Upper lobe of right lung (tissue), 1 donor: Measurements from ENCODE around the gene MAPK8IP2. TPM values are rescaled to one million over a fixed set of nuclear protein-coding genes. Genes with fewer than 3 reads are reported as not detected.
"Not testable (repeated sequence)": the region's sequence is repeated elsewhere in the genome, so short reads cannot be mapped to it uniquely, and the experiment has no call there.

ENCODE experiments used
- ATAC-seq: fragments of 200-7000 bp; cut with Tn5 transposase; one replicate; pipeline ENCODE4 v1.9.1; 2020; ENCODE audit warnings: mild to moderate bottlenecking, moderate library complexity
- DNase-seq: peaks from one replicate; pipeline ENCODE4 v3.0.0-alpha.2; 2020
- H3K27ac ChIP-seq: fragments of 200-600 bp; one replicate; pipeline ENCODE4 v1.8.0; 2022
- H3K27me3 ChIP-seq: fragments of 200-600 bp; one replicate; pipeline ENCODE4 v1.8.0; 2022; ENCODE audit warnings: mild to moderate bottlenecking
- H3K36me3 ChIP-seq: fragments of 200-600 bp; one replicate; pipeline ENCODE4 v1.8.0; 2022
- H3K4me1 ChIP-seq: fragments of 200-600 bp; one replicate; pipeline ENCODE4 v1.8.0; 2022
- H3K4me3 ChIP-seq: fragments of 200-600 bp; one replicate; pipeline ENCODE4 v1.8.0; 2022; ENCODE audit warnings: mild to moderate bottlenecking
- H3K9me3 ChIP-seq: fragments of 200-600 bp; one replicate; pipeline ENCODE4 v1.8.0; 2022
- CTCF ChIP-seq: fragments of 200-600 bp; IDR thresholded peaks from one replicate; pipeline ENCODE4 v1.8.0; 2022; ENCODE audit warnings: antibody characterized with exemption
- intact Hi-C: fragments of 100-400 bp; cut with DNase I; formaldehyde crosslinking; loops from one replicate; pipeline ENCODE4 v1.11.0; 2022
- total RNA-seq: library from RNA; stranded (reverse); fragmentation: NEBNext Ultra II Directional; extraction: Animal tissue kit (Norgen Biotek cat#: 25700); gene quantifications from one replicate; pipeline ENCODE4 v1.2.1, GENCODE V29; 2021
- donor health status: DM: no; HTN: yes; CAD: no; lungs with severe emphysema.

MAPK8IP2 gene
- total RNA-seq, 1 donor from 2014 or later = 2.6 TPM

GRCh38 chr22:50653256-50653655, 52.7 kb downstream of the MAPK8IP2 start:
- no peaks in the 10 kb centered on the region for H3K9me3 ChIP-seq
- peaks cover 5% of the 10 kb centered on the region for H3K4me1 ChIP-seq
- DNase-seq = no peak
- H3K36me3 ChIP-seq = no peaks in the 10 kb centered on the region
- H3K27ac ChIP-seq = no peak overlapping the region
- no peaks in the 10 kb centered on the region for H3K27me3 ChIP-seq
- TF ChIP-seq CTCF = no peak
- intact Hi-C loops = no loop called here
- no peak overlapping the region for H3K4me3 ChIP-seq
- ATAC-seq = no peak

GRCh38 chr22:50654664-50655063, 54.1 kb downstream of the MAPK8IP2 start:
- ATAC-seq, H3K9me3 ChIP-seq, H3K4me1 ChIP-seq, H3K27me3 ChIP-seq, H3K4me3 ChIP-seq, H3K36me3 ChIP-seq, DNase-seq, H3K27ac ChIP-seq, intact Hi-C loops: not testable (repeated sequence)

- DNase-seq = peak; percentile 60
- H3K36me3 ChIP-seq = no peaks in the 10 kb centered on the region
- H3K9me3 ChIP-seq = no peaks in the 10 kb centered on the region
- intact Hi-C loops = no loop called here
- TF ChIP-seq CTCF = no peak
- no peaks in the 10 kb centered on the region for H3K27me3 ChIP-seq
- H3K27ac ChIP-seq = peak overlapping the region; percentile 58
- peak; percentile 86 for ATAC-seq
- H3K4me1 ChIP-seq = peaks cover 5% of the 10 kb centered on the region
- no peak overlapping the region for H3K4me3 ChIP-seq
Observed at GRCh38 chr22:50656122-50657070, 55.8 kb downstream of the MAPK8IP2 start.

GRCh38 chr22:50657925-50658324, 57.3 kb downstream of the MAPK8IP2 start:
- intact Hi-C loops = no loop called here
- Histone ChIP-seq H3K36me3 (no peaks in the 10 kb centered on the region), H3K4me3 (no peak overlapping the region), H3K27me3 (no peaks in the 10 kb centered on the region), H3K4me1 (peaks cover 5% of the 10 kb centered on the region), H3K9me3 (no peaks in the 10 kb centered on the region), H3K27ac (no peak overlapping the region)
- TF ChIP-seq CTCF = no peak
- ATAC-seq (peak; percentile 58), DNase-seq (no peak)

GRCh38 chr22:50659711-50660110, 59.1 kb downstream of the MAPK8IP2 start:
- H3K4me1 ChIP-seq, H3K36me3 ChIP-seq, ATAC-seq, H3K27me3 ChIP-seq, intact Hi-C loops, H3K4me3 ChIP-seq, DNase-seq, H3K9me3 ChIP-seq, H3K27ac ChIP-seq: not testable (repeated sequence)

- DNase-seq (no peak), ATAC-seq (no peak)
- no peak for TF ChIP-seq CTCF
- intact Hi-C loops = no loop called here
- Histone ChIP-seq H3K27ac (no peak overlapping the region), H3K9me3 (no peaks in the 10 kb centered on the region), H3K27me3 (no peaks in the 10 kb centered on the region), H3K4me3 (no peak overlapping the region), H3K4me1 (peaks cover 5% of the 10 kb centered on the region), H3K36me3 (no peaks in the 10 kb centered on the region)
Observed at GRCh38 chr22:50660306-50660705, 59.7 kb downstream of the MAPK8IP2 start.

Other genes starting within 250 kb of the MAPK8IP2 start
- gene SBF1, start 125.8 kb upstream of the MAPK8IP2 start, total RNA-seq = 69.4 TPM
- gene ADM2, start 119.2 kb upstream of the MAPK8IP2 start, total RNA-seq = 2.6 TPM
- not detected for gene MIOX, start 113.9 kb upstream of the MAPK8IP2 start, total RNA-seq
- gene LMF2, start 93.1 kb upstream of the MAPK8IP2 start, total RNA-seq = 65.8 TPM
- 51.8 TPM for gene NCAPH2, start 92.6 kb upstream of the MAPK8IP2 start, total RNA-seq
- 3.1 TPM for gene SCO2, start 75.2 kb upstream of the MAPK8IP2 start, total RNA-seq
- 122 TPM for gene TYMP, start 70.8 kb upstream of the MAPK8IP2 start, total RNA-seq
- 0.69 TPM for gene KLHDC7B, start 54.9 kb upstream of the MAPK8IP2 start, total RNA-seq
- not detected for gene SYCE3, start 37.9 kb upstream of the MAPK8IP2 start, total RNA-seq
- 12.7 TPM for gene CPT1B, start 22.4 kb upstream of the MAPK8IP2 start, total RNA-seq
- 66.7 TPM for gene CHKB, start 17.9 kb upstream of the MAPK8IP2 start, total RNA-seq
- gene ARSA, start 27.4 kb downstream of the MAPK8IP2 start, total RNA-seq = 46.4 TPM
- gene SHANK3, start 72.0 kb downstream of the MAPK8IP2 start, total RNA-seq = 59.9 TPM
- 4.5 TPM for gene ACR, start 137.4 kb downstream of the MAPK8IP2 start, total RNA-seq
- gene RABL2B, start 182.8 kb downstream of the MAPK8IP2 start, total RNA-seq = 27.0 TPM